Measurements from ENCODE around the gene SLC9A9.

The SLC9A9 gene

GRCh38 chr3:143584474-143584873, 263.8 kb downstream of the SLC9A9 start:
- no peak for TF ChIP-seq CTCF (IDR thresholded peaks at IDR 0.05; ENCODE audit: insufficient read depth, low read depth, low read length, missing control alignments)
- no peak overlapping the region for H3K4me3 ChIP-seq (ENCODE audit: low read length)
- no peak for DNase-seq (ENCODE audit: low read depth)

GRCh38 chr3:143581972-143582722, 266.1 kb downstream of the SLC9A9 start:
- no peak overlapping the region for H3K4me3 ChIP-seq (ENCODE audit: low read length)
- no peak for DNase-seq (ENCODE audit: low read depth)
- no peak for TF ChIP-seq CTCF (IDR thresholded peaks at IDR 0.05; ENCODE audit: insufficient read depth, low read depth, low read length, missing control alignments)

- no peak for DNase-seq (ENCODE audit: low read depth)
- no peak overlapping the region for H3K4me3 ChIP-seq (ENCODE audit: low read length)
- TF ChIP-seq CTCF (IDR thresholded peaks at IDR 0.05; ENCODE audit: insufficient read depth, low read depth, low read length, missing control alignments), result no peak
Measured at GRCh38 chr3:143578810-143579435, 269.3 kb downstream of the SLC9A9 start.

- no peak overlapping the region for H3K4me3 ChIP-seq (ENCODE audit: low read length)
- DNase-seq (ENCODE audit: low read depth), result no peak
- no peak for TF ChIP-seq CTCF (IDR thresholded peaks at IDR 0.05; ENCODE audit: insufficient read depth, low read depth, low read length, missing control alignments)
Measured at GRCh38 chr3:143576568-143577270, 271.5 kb downstream of the SLC9A9 start.

GRCh38 chr3:143574933-143575332, 273.3 kb downstream of the SLC9A9 start:
- H3K4me3 ChIP-seq (ENCODE audit: low read length), result no peak overlapping the region
- TF ChIP-seq CTCF (IDR thresholded peaks at IDR 0.05; ENCODE audit: insufficient read depth, low read depth, low read length, missing control alignments), result no peak
- no peak for DNase-seq (ENCODE audit: low read depth)

- no peak for TF ChIP-seq CTCF (IDR thresholded peaks at IDR 0.05; ENCODE audit: insufficient read depth, low read depth, low read length, missing control alignments)
- H3K4me3 ChIP-seq (ENCODE audit: low read length), result no peak overlapping the region
- no peak for DNase-seq (ENCODE audit: low read depth)
Measured at GRCh38 chr3:143573610-143574303, 274.5 kb downstream of the SLC9A9 start.

Measured in epithelial cell of esophagus (primary cell).